NCI-H82 treated with DMSO at 0.1 percent for 48 hours (cell line): ENCODE data around the gene CDA.
"Not testable (repeated sequence)": the region's sequence is repeated elsewhere in the genome, so short reads cannot be mapped to it uniquely, and the experiment has no call there.

Experiments used
- DNase-seq: peaks from one replicate; lab custom pipeline; 2025; ENCODE audit not compliant: unreplicated experiment; lab: John Stamatoyannopoulos, UW

The CDA gene

GRCh38 chr1:20586953-20587660 is 1.8 kb upstream of the CDA start:
- no peak for DNase-seq

- DNase-seq = no peak
Measured at GRCh38 chr1:20587661-20588053, 1.2 kb upstream of the CDA start.

GRCh38 chr1:20589331-20590278 is 708 bp downstream of the CDA start:
- peak; percentile 30 for DNase-seq

- peak; percentile 22 for DNase-seq
Measured at GRCh38 chr1:20590306-20590777, 1.4 kb downstream of the CDA start.

- DNase-seq = no peak
Measured at GRCh38 chr1:20593756-20594155, 4.9 kb downstream of the CDA start.

- no peak for DNase-seq
Measured at GRCh38 chr1:20594746-20595145, 5.8 kb downstream of the CDA start.

- DNase-seq = no peak
Measured at GRCh38 chr1:20596106-20596505, 7.2 kb downstream of the CDA start.

GRCh38 chr1:20597650-20598049 is 8.8 kb downstream of the CDA start:
- DNase-seq = no peak

- no peak for DNase-seq
Measured at GRCh38 chr1:20600156-20600555, 11.3 kb downstream of the CDA start.

GRCh38 chr1:20601129-20601825 is 12.4 kb downstream of the CDA start:
- DNase-seq = no peak

GRCh38 chr1:20602851-20603450 is 14.1 kb downstream of the CDA start:
- no peak for DNase-seq

GRCh38 chr1:20603504-20604464 is 14.9 kb downstream of the CDA start:
- DNase-seq = no peak

GRCh38 chr1:20604678-20605077 is 15.8 kb downstream of the CDA start:
- DNase-seq = no peak

GRCh38 chr1:20606801-20607570 is 18.1 kb downstream of the CDA start:
- DNase-seq = not testable (repeated sequence)

GRCh38 chr1:20609541-20609940 is 20.6 kb downstream of the CDA start:
- peak; percentile 73 for DNase-seq

GRCh38 chr1:20610970-20611369 is 22.1 kb downstream of the CDA start:
- no peak for DNase-seq

- DNase-seq = no peak
Measured at GRCh38 chr1:20611652-20612051, 22.8 kb downstream of the CDA start.

- DNase-seq = peak; percentile 34
Measured at GRCh38 chr1:20612221-20612746, 23.4 kb downstream of the CDA start.

GRCh38 chr1:20614131-20614579 is 25.3 kb downstream of the CDA start:
- no peak for DNase-seq
